HCT116 (cell line): ENCODE data around the gene RBM39. TPM values are rescaled to one million over a fixed set of nuclear protein-coding genes. Genes with fewer than 3 reads are reported as not detected.

Source experiments
- ATAC-seq: fragments of 200-7000 bp; cut with Tn5 transposase; 2 replicates; pipeline ENCODE4 v1.9.1; 2020; ENCODE audit warnings: mild to moderate bottlenecking, moderate library complexity
- BruUV-seq: library from RNA; stranded (reverse); fragments of 400-500 nt; replicated peaks from 2 replicates; lab custom pipeline; 2021; lab: Mats Ljungman, UMichigan
- CTCF ChIA-PET: fragments of 300-600 bp; sonication (Branson Sonifier 250); formaldehyde crosslinking; loops from one replicate; lab custom pipeline; 2021; ENCODE audit warnings: antibody characterized with exemption; lab: Charles Lee
- POLR2A ChIA-PET: fragments of 300-600, 350-600 bp; sonication (Branson Sonifier 250); formaldehyde crosslinking; loops from one replicate; lab custom pipeline; 2021; ENCODE audit warnings: antibody characterized with exemption; lab: Charles Lee
- RAD21 ChIA-PET, 2 experiments: fragments of 300-600 bp; sonication (Branson Sonifier 250); formaldehyde crosslinking; loops; one replicate each; lab custom pipeline; 2023; ENCODE audit warnings: low total read pairs in 2 of 2; ENCODE audit not compliant: uncharacterized antibody in 2 of 2, unreplicated experiment in 2 of 2, low non-redundant PET in 1 of 2; lab: Charles Lee
- DNase-seq: peaks from one replicate; pipeline ENCODE4 v3.0.0-alpha.2; 2010; ENCODE audit warnings: low read depth, low spot score
- H2AFZ ChIP-seq: fragments of 200-600 bp; shearing (Covaris generic), sonication (generic); 2 replicates; pipeline ENCODE4 v1.6.1; 2017; ENCODE audit warnings: low read depth, mixed run types, mixed read lengths, antibody characterized with exemption, low read length; ENCODE audit not compliant: poor library complexity, severe bottlenecking
- H3K27ac ChIP-seq: 2 replicates; pipeline ENCODE4 v1.5.1; 2012; ENCODE audit warnings: low read depth, low read length
- H3K27me3 ChIP-seq: fragments of 200-600 bp; sonication (generic); 2 replicates; pipeline ENCODE4 v1.6.1; 2016; ENCODE audit warnings: mixed run types, low read length, mixed read lengths; ENCODE audit not compliant: insufficient read depth
- H3K36me3 ChIP-seq, 2 experiments: fragments of 200-500 bp in 1 of 2; fragments of 200-600 bp in 1 of 2; sonication (Bioruptor generic) in 1 of 2; sonication (generic) in 1 of 2; 2 replicates each; pipeline versions ENCODE4 v1.5.1 to v1.6.1; 2014 to 2016; ENCODE audit warnings: low read length in 2 of 2, inconsistent platforms in 1 of 2, mixed read lengths in 1 of 2, mixed run types in 1 of 2; ENCODE audit not compliant: insufficient read depth in 2 of 2, control insufficient read depth in 1 of 2
- H3K4me1 ChIP-seq, 2 experiments: fragments of 200-600 bp in 1 of 2; sonication (generic) in 1 of 2; 2 replicates each; pipeline versions ENCODE4 v1.5.1 to v1.6.1; 2012 to 2017; ENCODE audit warnings: low read length in 2 of 2, inconsistent platforms in 1 of 2, mild to moderate bottlenecking in 1 of 2, mixed read lengths in 1 of 2, mixed run types in 1 of 2, moderate library complexity in 1 of 2; ENCODE audit not compliant: insufficient read depth in 2 of 2, control insufficient read depth in 1 of 2
- H3K4me2 ChIP-seq: fragments of 200-600 bp; sonication (generic); 2 replicates; pipeline ENCODE4 v1.6.1; 2017; ENCODE audit warnings: mixed run types, low read length, mixed read lengths
- H3K4me3 ChIP-seq, 2 experiments: fragments of 200-600 bp in 1 of 2; sonication (generic) in 1 of 2; replicated peaks in 1 of 2; 2 replicates each; pipeline ENCODE4 v1.5.1; 2011 to 2016; ENCODE audit warnings: low read length in 2 of 2, control low read depth in 1 of 2, low read depth in 1 of 2, mild to moderate bottlenecking in 1 of 2, mixed read lengths in 1 of 2, mixed run types in 1 of 2
- H3K79me2 ChIP-seq: fragments of 200-600 bp; sonication (generic); 2 replicates; pipeline ENCODE4 v1.6.1; 2017; ENCODE audit warnings: mild to moderate bottlenecking, mixed run types, low read length, moderate library complexity, mixed read lengths; ENCODE audit not compliant: insufficient read depth
- H3K9ac ChIP-seq: fragments of 200-600 bp; sonication (generic); 2 replicates; pipeline ENCODE4 v1.6.1; 2016; ENCODE audit warnings: low read length, mixed read lengths
- H3K9me2 ChIP-seq: fragments of 200-600 bp; sonication (generic), shearing (Covaris generic); 2 replicates; pipeline ENCODE4 v1.6.1; 2017; ENCODE audit warnings: mixed run types, mild to moderate bottlenecking, moderate library complexity; ENCODE audit not compliant: insufficient read depth
- H3K9me3 ChIP-seq, 2 experiments: fragments of 200-500 bp in 1 of 2; fragments of 200-600 bp in 1 of 2; sonication (Bioruptor generic) in 1 of 2; sonication (generic) in 1 of 2; 2 replicates each; pipeline ENCODE4 v1.6.1; 2014 to 2017; ENCODE audit warnings: low read length in 2 of 2, mixed read lengths in 2 of 2, inconsistent platforms in 1 of 2, low read depth in 1 of 2, mild to moderate bottlenecking in 1 of 2, mixed run types in 1 of 2, moderate library complexity in 1 of 2; ENCODE audit not compliant: control insufficient read depth in 1 of 2, insufficient read depth in 1 of 2
- H4K20me1 ChIP-seq: fragments of 200-600 bp; sonication (generic), shearing (Covaris generic); 2 replicates; pipeline ENCODE4 v1.6.1; 2017; ENCODE audit warnings: mixed run types, mild to moderate bottlenecking, moderate library complexity; ENCODE audit not compliant: insufficient read depth
- CBX3 ChIP-seq: IDR thresholded peaks from 2 replicates; pipeline ENCODE4 v1.6.1; 2012; ENCODE audit warnings: low read depth
- CEBPB ChIP-seq: IDR thresholded peaks from 2 replicates; pipeline ENCODE4 v1.6.1; 2012; ENCODE audit warnings: low read depth
- EGR1 ChIP-seq: IDR thresholded peaks from 2 replicates; pipeline ENCODE4 v1.6.1; 2012; ENCODE audit warnings: low read depth
- EZH2phosphoT487 ChIP-seq: fragments of 200-600 bp; IDR thresholded peaks from 2 replicates; pipeline ENCODE4 v1.6.1; 2018; ENCODE audit warnings: antibody characterized with exemption, borderline replicate concordance
- JUND ChIP-seq: IDR thresholded peaks from 2 replicates; pipeline ENCODE4 v1.6.1; 2012
- MAX ChIP-seq: IDR thresholded peaks from 2 replicates; pipeline ENCODE4 v1.6.1; 2012
- POLR2A ChIP-seq: IDR thresholded peaks from 2 replicates; pipeline ENCODE4 v1.7.0; 2011; ENCODE audit warnings: borderline replicate concordance; ENCODE audit not compliant: insufficient read depth, insufficient read length; ENCODE audit errors: extremely low read depth
- RAD21 ChIP-seq: IDR thresholded peaks from 2 replicates; pipeline ENCODE4 v1.6.1; 2012; ENCODE audit warnings: low read depth, mild to moderate bottlenecking
- SP1 ChIP-seq: IDR thresholded peaks from 2 replicates; pipeline ENCODE4 v1.6.1; 2012; ENCODE audit warnings: low read depth
- SRF ChIP-seq: IDR thresholded peaks from 2 replicates; pipeline ENCODE4 v1.6.1; 2012; ENCODE audit warnings: low read depth
- YY1 ChIP-seq: IDR thresholded peaks from 2 replicates; pipeline ENCODE4 v1.6.1; 2011; ENCODE audit warnings: low read length, low read depth, moderate library complexity, mild to moderate bottlenecking; ENCODE audit not compliant: insufficient replicate concordance; ENCODE audit errors: extremely low read depth
- ZBTB33 ChIP-seq: IDR thresholded peaks from 2 replicates; pipeline ENCODE4 v1.6.1; 2011; ENCODE audit warnings: mild to moderate bottlenecking, low read length, moderate library complexity; ENCODE audit not compliant: insufficient replicate concordance; ENCODE audit errors: extremely low read depth
- ZFX ChIP-seq: fragments of 450-650 bp; IDR thresholded peaks from 2 replicates; pipeline ENCODE4 v1.6.1; 2017
- ZNF274 ChIP-seq: fragments of 200-500 bp; sonication (Bioruptor generic); IDR thresholded peaks from 2 replicates; pipeline ENCODE4 v1.6.1; 2014; ENCODE audit warnings: mild to moderate bottlenecking, low read depth, low read length, inconsistent platforms
- intact Hi-C: fragments of 100-400 bp; cut with micrococcal nuclease; formaldehyde crosslinking; loops from 2 replicates; pipeline ENCODE4 v1.10.0; 2022
- total RNA-seq: library from RNA; stranded (reverse); gene quantifications from one replicate; pipeline ENCODE4 v1.2.1, GENCODE V29; 2021; ENCODE audit not compliant: unreplicated experiment

Gene RBM39
- total RNA-seq, 1 experiment from 2014 or later: 234 TPM

- DNase-seq (no peak), ATAC-seq (no peak)
- Histone ChIP-seq H3K36me3 (peaks cover 19 to 29% of the 10 kb centered on the region in 2 experiments; a peak in 3 of 4 replicates), H3K9me2 (no peaks in the 10 kb centered on the region), H3K79me2 (no peaks in the 10 kb centered on the region), H3K9me3 (no peaks in the 10 kb centered on the region), H3K4me2 (no peak overlapping the region), H3K4me1 (no peaks in the 10 kb centered on the region), H4K20me1 (no peaks in the 10 kb centered on the region), H3K9ac (no peak overlapping the region), H3K27ac (no peak overlapping the region), H2AFZ (no peak overlapping the region), H3K4me3 (no peak overlapping the region), H3K27me3 (no peaks in the 10 kb centered on the region)
- BruUV-seq: no TSS peak
- intact Hi-C loops: no loop called here
- ChIA-PET RAD21 (no interaction called here), CTCF (no interaction called here), POLR2A (no interaction called here)
- TF ChIP-seq ZFX: no peak
- no peak for TF ChIP-seq ZNF274
- no peak for TF ChIP-seq ZBTB33
- TF ChIP-seq SP1: no peak
- TF ChIP-seq EGR1: no peak
- TF ChIP-seq CEBPB: no peak
Measured at GRCh38 chr20:35673884-35674283, 68.2 kb downstream of the RBM39 start.

- ChIA-PET POLR2A (no interaction called here), CTCF (no interaction called here), RAD21 (no interaction called here)
- peaks cover 20 to 29% of the 10 kb centered on the region in 2 experiments; a peak in 3 of 4 replicates for H3K36me3 ChIP-seq
- TF ChIP-seq CEBPB: no peak
- no peak for TF ChIP-seq CBX3
- no peak for TF ChIP-seq JUND
- no peak for TF ChIP-seq MAX
- TF ChIP-seq SRF: no peak
- no peak for TF ChIP-seq YY1
- TF ChIP-seq ZNF274: no peak
- no peak for TF ChIP-seq SP1
- no peak for TF ChIP-seq ZBTB33
- TF ChIP-seq EZH2phosphoT487: no peak
- TF ChIP-seq POLR2A: no peak
- TF ChIP-seq RAD21: no peak
- TF ChIP-seq EGR1: no peak
- H3K4me3 ChIP-seq: no peak overlapping the region
- no peaks in the 10 kb centered on the region for H3K9me3 ChIP-seq
- no peak overlapping the region for H3K27ac ChIP-seq
- ATAC-seq (no peak), DNase-seq (no peak)
- no TSS peak for BruUV-seq
- no peak overlapping the region for H2AFZ ChIP-seq
- H4K20me1 ChIP-seq: no peaks in the 10 kb centered on the region
- H3K4me1 ChIP-seq: peaks cover 0 to 4% of the 10 kb centered on the region in 2 experiments; a peak in 1 of 4 replicates
- no peak overlapping the region for H3K4me2 ChIP-seq
- H3K9me2 ChIP-seq: no peaks in the 10 kb centered on the region
- H3K79me2 ChIP-seq: peaks cover under 1% of the 10 kb centered on the region; the same call in 1 of the 2 replicates
- H3K9ac ChIP-seq: no peak overlapping the region
- no peaks in the 10 kb centered on the region for H3K27me3 ChIP-seq
- intact Hi-C loops: no loop called here
Measured at GRCh38 chr20:35669681-35670080, 72.4 kb downstream of the RBM39 start.
